Keratinocyte (primary cell): ENCODE results near the gene CCSER1. TPM values are rescaled to one million over a fixed set of nuclear protein-coding genes. Genes with fewer than 3 reads are reported as not detected.

Experiments
- DNase-seq: peaks from one replicate; pipeline ENCODE4 v3.0.0-alpha.2; 2011; ENCODE audit warnings: low read depth, missing footprints, low spot score
- FAIRE-seq: peaks from 2 replicates; lab custom pipeline; 2011; peaks lifted over from hg19 to GRCh38; lab: Jason Lieb, UNC
- H2AFZ ChIP-seq: 2 replicates; pipeline ENCODE4 v1.6.0; 2012; ENCODE audit warnings: low read length, control low read depth, inconsistent platforms; ENCODE audit not compliant: control insufficient read depth
- H3K27ac ChIP-seq: 2 replicates; pipeline ENCODE4 v1.5.1; 2011; ENCODE audit warnings: low read length; ENCODE audit not compliant: control insufficient read depth, insufficient read depth
- H3K27me3 ChIP-seq: 3 replicates; pipeline ENCODE4 v1.6.0; 2011; ENCODE audit warnings: low read length; ENCODE audit not compliant: control insufficient read depth, insufficient read depth; ENCODE audit errors: extremely low read depth
- H3K36me3 ChIP-seq, 2 experiments: 2 replicates in 1 of 2; 3 replicates in 1 of 2; pipeline ENCODE4 v1.5.1; 2011; ENCODE audit warnings: low read length in 2 of 2, mild to moderate bottlenecking in 1 of 2; ENCODE audit not compliant: control insufficient read depth in 2 of 2, insufficient read depth in 2 of 2; ENCODE audit errors: extremely low read depth in 1 of 2
- H3K4me1 ChIP-seq: 3 replicates; pipeline ENCODE4 v1.5.1; 2011; ENCODE audit warnings: low read length; ENCODE audit not compliant: control insufficient read depth, insufficient read depth; ENCODE audit errors: extremely low read depth
- H3K4me2 ChIP-seq: 3 replicates; pipeline ENCODE4 v1.6.0; 2011; ENCODE audit warnings: low read depth, low read length; ENCODE audit not compliant: control insufficient read depth, insufficient read depth; ENCODE audit errors: extremely low read depth
- H3K4me3 ChIP-seq, 3 experiments: fragments of 200-600 bp in 1 of 3; sonication (generic) in 1 of 3; 2 replicates in 2 of 3; 3 replicates in 1 of 3; pipeline ENCODE4 v1.5.1; 2011 to 2016; ENCODE audit warnings: low read length in 3 of 3, mild to moderate bottlenecking in 3 of 3, control low read depth in 2 of 3, inconsistent platforms in 1 of 3, low read depth in 1 of 3, mixed read lengths in 1 of 3, mixed run types in 1 of 3, moderate library complexity in 1 of 3; ENCODE audit not compliant: control insufficient read depth in 2 of 3, insufficient read depth in 2 of 3; ENCODE audit errors: extremely low read depth in 1 of 3
- H3K79me2 ChIP-seq: 2 replicates; pipeline ENCODE4 v1.6.0; 2012; ENCODE audit warnings: low read length; ENCODE audit not compliant: control insufficient read depth, insufficient read depth
- H3K9ac ChIP-seq: 3 replicates; pipeline ENCODE4 v1.6.0; 2011; ENCODE audit warnings: low read length; ENCODE audit not compliant: control insufficient read depth, insufficient read depth; ENCODE audit errors: extremely low read depth
- H3K9me1 ChIP-seq: 3 replicates; pipeline ENCODE4 v1.6.0; 2011; ENCODE audit warnings: low read length; ENCODE audit not compliant: control insufficient read depth, insufficient read depth; ENCODE audit errors: extremely low read depth
- H3K9me3 ChIP-seq: 2 replicates; pipeline ENCODE4 v1.5.1; 2012; ENCODE audit warnings: low read depth, low read length; ENCODE audit not compliant: control insufficient read depth
- H4K20me1 ChIP-seq: 3 replicates; pipeline ENCODE4 v1.6.0; 2011; ENCODE audit warnings: low read length; ENCODE audit not compliant: control insufficient read depth, insufficient read depth; ENCODE audit errors: extremely low read depth
- CTCF ChIP-seq, 3 experiments: IDR thresholded peaks in 1 of 3; conservative IDR thresholded peaks in 1 of 3; optimal IDR thresholded peaks in 1 of 3; 2 replicates in 2 of 3; 3 replicates in 1 of 3; pipeline versions ENCODE3 to v1.5.1; 2011; ENCODE audit warnings: low read length in 3 of 3, mild to moderate bottlenecking in 3 of 3, moderate library complexity in 2 of 3, control low read depth in 1 of 3, inconsistent platforms in 1 of 3; ENCODE audit not compliant: insufficient read depth in 2 of 3; ENCODE audit errors: extremely low read depth in 1 of 3
- EZH2 ChIP-seq: IDR thresholded peaks from one replicate; pipeline ENCODE4 v1.6.1; 2012; ENCODE audit warnings: inconsistent platforms, mild to moderate bottlenecking, low read length, moderate library complexity
- dilution Hi-C: fragments of 300-500 bp; cut with MboI; formaldehyde crosslinking; loops from one replicate; pipeline ENCODE4 v1.7.0; 2020; ENCODE audit warnings: low sequenced_read_pairs; ENCODE audit not compliant: extremely low pct_ligation_motif_present
- polyA plus RNA-seq, 5 experiments: library from polyadenylated mRNA; depleted of rRNA in 3 of 5; stranded (reverse) in 3 of 5; stranded (forward) in 1 of 5; unstranded in 1 of 5; fragments of >200 nt; gene quantifications; 1 replicate in 1 of 5; 2 replicates in 3 of 5; 3 replicates in 1 of 5; pipeline versions ENCODE4 v1.2.1 to v1.2.3, GENCODE V29; 2011 to 2012; ENCODE audit warnings: missing spikeins in 2 of 5, low read depth in 1 of 5, low replicate concordance in 1 of 5

The CCSER1 gene
- polyA plus RNA-seq, 1 donor (not counting 4 experiments of a cell fraction or from before 2014, with no cell fraction given), result 1.2 TPM

- Histone ChIP-seq H3K9me3 (no peaks in the 10 kb centered on the region), H3K4me1 (no peaks in the 10 kb centered on the region), H3K27ac (no peak overlapping the region), H3K4me3 (no peak overlapping the region), H3K79me2 (no peaks in the 10 kb centered on the region), H3K27me3 (no peaks in the 10 kb centered on the region), H4K20me1 (no peaks in the 10 kb centered on the region), H3K9ac (no peak overlapping the region), H2AFZ (no peak overlapping the region), H3K9me1 (no peaks in the 10 kb centered on the region), H3K36me3 (no peaks in the 10 kb centered on the region), H3K4me2 (no peak overlapping the region)
- dilution Hi-C loops, result no loop called here
- FAIRE-seq (no peak), DNase-seq (no peak)
- TF ChIP-seq EZH2 (no peak), CTCF (optimal IDR thresholded peaks at IDR 0.05 in 1 of 3, IDR thresholded peaks at IDR 0.05 in 1 of 3, conservative IDR thresholded peaks at IDR 0.05 in 1 of 3; ENCODE audit: extremely low read depth in 1 of 3, insufficient read depth in 2 of 3, low read length in 3 of 3) (no peak)
Measured at GRCh38 chr4:91436556-91436955, 1309.4 kb downstream of the CCSER1 start.

- H3K4me2 ChIP-seq, result no peak overlapping the region
Measured at GRCh38 chr4:91447168-91447567, 1320.0 kb downstream of the CCSER1 start.

More at GRCh38 chr4:91447168-91447567, 1320.0 kb downstream of the CCSER1 start:
- no peak for TF ChIP-seq CTCF (optimal IDR thresholded peaks at IDR 0.05 in 1 of 3, IDR thresholded peaks at IDR 0.05 in 1 of 3, conservative IDR thresholded peaks at IDR 0.05 in 1 of 3; ENCODE audit: extremely low read depth in 1 of 3, insufficient read depth in 2 of 3, low read length in 3 of 3)
- TF ChIP-seq EZH2, result no peak
- Histone ChIP-seq H3K4me1 (no peaks in the 10 kb centered on the region), H3K4me3 (no peak overlapping the region), H3K9ac (no peak overlapping the region), H3K79me2 (no peaks in the 10 kb centered on the region), H4K20me1 (no peaks in the 10 kb centered on the region), H3K36me3 (no peaks in the 10 kb centered on the region), H3K27me3 (no peaks in the 10 kb centered on the region), H2AFZ (no peak overlapping the region), H3K9me1 (no peaks in the 10 kb centered on the region), H3K9me3 (no peaks in the 10 kb centered on the region), H3K27ac (no peak overlapping the region)
- dilution Hi-C loops, result no loop called here
- no peak for DNase-seq
- no peak for FAIRE-seq
